Measurements from ENCODE around the gene TRIM17.

DNA sequence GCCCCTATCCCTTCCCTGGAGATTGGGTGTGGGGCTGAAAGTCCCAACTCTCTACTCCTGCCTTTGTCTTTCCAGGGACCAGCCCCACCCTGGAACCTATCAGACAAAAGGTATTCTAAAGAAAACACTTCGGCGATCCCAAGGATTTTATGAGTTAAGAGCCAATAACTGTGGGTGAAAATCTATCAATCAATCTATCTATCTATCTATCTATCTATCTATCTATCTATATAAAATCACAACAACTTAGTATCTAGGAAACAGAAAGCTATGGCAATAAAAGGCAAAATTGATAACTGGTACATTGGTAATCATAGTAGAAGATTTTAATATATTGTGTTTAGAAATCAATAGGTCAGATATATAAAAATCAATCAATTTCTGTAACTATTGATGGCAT, 32.9 kb downstream of the TRIM17 start:
- TF ChIP-seq YY1 (IDR thresholded peaks at IDR 0.05; ENCODE audit: insufficient read depth, insufficient read length) (no peak), SUZ12 (IDR thresholded peaks at IDR 0.05; ENCODE audit: extremely low read depth, insufficient read depth, insufficient read length) (no peak), ZNF274 (IDR thresholded peaks at IDR 0.05; ENCODE audit: low read depth, low read length) (no peak)
